Measurements from ENCODE around the gene TLCD3A. TPM values are rescaled to one million over a fixed set of nuclear protein-coding genes. Genes with fewer than 3 reads are reported as not detected.

Gene TLCD3A
- total and polyA plus RNA-seq, 2 donors (not counting 3 experiments of a cell fraction or from before 2014, with no cell fraction given) = 36.6 to 54.1 TPM

GRCh38 chr17:773016-773415, 40.6 kb downstream of the TLCD3A start:
- H3K9me3 ChIP-seq (replicated peaks; ENCODE audit: control insufficient read depth, insufficient read depth, low read length) = no peaks in the 10 kb centered on the region
- no peak overlapping the region for H3K27ac ChIP-seq (ENCODE audit: insufficient read depth, low read depth, low read length)
- no TSS peak for BruUV-seq (replicated peaks)
- ChIA-PET POLR2A (no interaction called here), CTCF (interaction anchor here (0.9 kb wide), 1 partner anchor 361 kb away, joined by 3 read pairs; no protein-coding TSS in a partner anchor)
- H3K4me3 ChIP-seq (replicated peaks in 1 of 3; ENCODE audit: insufficient read depth in 1 of 3, low read depth in 1 of 3, low read length in 3 of 3) = no peak overlapping the region
- intact Hi-C loops (cut with micrococcal nuclease) (no loop called here), dilution Hi-C loops (cut with MboI; ENCODE audit: extremely low pct_ligation_motif_present, low sequenced_read_pairs) (no loop called here)
- H3K27me3 ChIP-seq (ENCODE audit: control insufficient read depth in 2 of 2, insufficient read depth in 2 of 2, low read length in 2 of 2) = no peaks in the 10 kb centered on the region
- no peak overlapping the region for H3K4me2 ChIP-seq (ENCODE audit: insufficient read depth, low read length)
- H3K9ac ChIP-seq (replicated peaks; ENCODE audit: extremely low read depth, insufficient read depth, low read length) = no peak overlapping the region
- no peaks in the 10 kb centered on the region for H3K79me2 ChIP-seq (ENCODE audit: control insufficient read depth, insufficient read depth, low read length)
- FAIRE-seq (peak; percentile 49), DNase-seq (ENCODE audit: low read depth, low spot score) (no peak)
- TF ChIP-seq POLR2AphosphoS5 (IDR thresholded peaks at IDR 0.05; ENCODE audit: insufficient read depth, low read depth, low read length) (no peak), GATA2 (IDR thresholded peaks at IDR 0.05; ENCODE audit: insufficient read depth, insufficient read length, low read depth, low read length) (no peak), POLR2A (IDR thresholded peaks at IDR 0.05; ENCODE audit: low read depth, low read length) (no peak), JUN (IDR thresholded peaks at IDR 0.05; ENCODE audit: borderline replicate concordance, insufficient read depth, insufficient read length, low read depth) (no peak), MAX (IDR thresholded peaks at IDR 0.05; ENCODE audit: insufficient read depth, insufficient read length) (no peak), CTCF (IDR thresholded peaks at IDR 0.05; ENCODE audit: extremely low read depth in 1 of 2, insufficient read depth in 1 of 2, low read depth in 1 of 2, low read length in 2 of 2) (no peak), FOS (IDR thresholded peaks at IDR 0.05; ENCODE audit: borderline replicate concordance, insufficient read depth, low read length) (no peak)
- H4K20me1 ChIP-seq (replicated peaks; ENCODE audit: control insufficient read depth, extremely low read depth, insufficient read depth, low read length) = peaks cover 2% of the 10 kb centered on the region
- H3K36me3 ChIP-seq (ENCODE audit: control insufficient read depth in 2 of 2, extremely low read depth in 1 of 2, insufficient read depth in 2 of 2, low read length in 2 of 2) = peaks cover 16 to 40% of the 10 kb centered on the region in 2 experiments
- H3K9me1 ChIP-seq (replicated peaks; ENCODE audit: control insufficient read depth, extremely low read depth, insufficient read depth, low read length) = no peaks in the 10 kb centered on the region
- no peak overlapping the region for H2AFZ ChIP-seq (ENCODE audit: low read depth, low read length)
- no peaks in the 10 kb centered on the region for H3K4me1 ChIP-seq (ENCODE audit: control insufficient read depth, extremely low read depth, insufficient read depth, low read length)

Data from endothelial cell of umbilical vein (primary cell).